ENCODE data around the gene CDC42SE2. TPM values are rescaled to one million over a fixed set of nuclear protein-coding genes. Genes with fewer than 3 reads are reported as not detected.

The CDC42SE2 gene
- total RNA-seq, 1 experiment from 2014 or later: 23.2 TPM

DNA sequence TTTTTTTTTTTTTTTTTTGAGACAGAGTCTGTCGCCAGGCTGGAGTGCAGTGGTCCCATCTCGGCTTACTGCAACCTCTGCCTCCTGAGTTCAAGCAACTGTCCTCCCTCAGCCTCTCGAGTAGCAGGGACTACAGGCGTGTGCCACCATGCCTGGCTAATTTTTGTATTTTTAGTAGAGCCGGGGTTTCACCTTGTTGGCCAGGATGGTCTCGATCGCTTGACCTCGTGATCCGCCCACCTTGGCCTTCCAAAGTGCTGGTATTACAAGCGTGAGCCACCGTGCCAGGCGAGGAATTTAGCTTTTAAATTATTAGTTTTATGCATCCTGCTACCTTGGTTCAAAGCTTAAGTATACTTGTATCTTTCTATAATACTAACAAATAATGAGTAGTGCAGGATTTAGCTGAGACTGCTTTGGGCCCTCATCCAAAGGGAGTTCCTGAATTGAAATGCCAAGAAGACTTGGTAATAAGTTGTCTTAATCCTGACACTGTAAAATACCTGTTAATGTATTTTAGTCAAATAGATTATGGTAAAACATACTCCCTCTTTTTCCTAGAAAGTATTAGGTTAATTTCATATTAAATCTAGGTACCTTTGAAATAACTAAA is 5.0 kb downstream of the CDC42SE2 start:
- DNase-seq: no peak
- Histone ChIP-seq H4K5ac (ENCODE audit: insufficient read length, low read depth, low read length) (no peak overlapping the region), H3K4me1 (ENCODE audit: insufficient read depth, low read length) (no peaks in the 10 kb centered on the region), H3K56ac (ENCODE audit: insufficient read length, low read depth, low read length) (no peak overlapping the region), H3K27me3 (ENCODE audit: insufficient read depth, low read length) (no peaks in the 10 kb centered on the region), H3T11ph (ENCODE audit: low read length) (no peak overlapping the region), H3K18ac (ENCODE audit: insufficient read length, low read depth, low read length) (no peak overlapping the region), H3K4ac (ENCODE audit: low read depth, low read length) (no peak overlapping the region), H3K27ac (ENCODE audit: insufficient read length, low read depth, low read length) (no peak overlapping the region), H2AFZ (ENCODE audit: low read length) (no peak overlapping the region), H3K23ac (ENCODE audit: insufficient read length, low read depth, low read length) (no peak overlapping the region), H2BK5ac (ENCODE audit: insufficient read length, low read length) (no peak overlapping the region), H2BK20ac (ENCODE audit: low read depth, low read length, poor library complexity, severe bottlenecking) (no peak overlapping the region), H3K9me3 (ENCODE audit: control insufficient read depth, low read depth, low read length) (no peaks in the 10 kb centered on the region), H3K79me1 (ENCODE audit: insufficient read depth, low read depth, low read length, poor library complexity, severe bottlenecking) (no peaks in the 10 kb centered on the region), H2BK15ac (ENCODE audit: low read depth, low read length) (no peak overlapping the region), H2BK120ac (ENCODE audit: low read depth, low read length, poor library complexity, severe bottlenecking) (no peak overlapping the region), H3K9ac (ENCODE audit: extremely low read depth, insufficient read length, low read length) (no peak overlapping the region), H3K14ac (ENCODE audit: insufficient read depth, low read length) (no peak overlapping the region), H3K79me2 (ENCODE audit: insufficient read depth, low read length) (peaks cover 2% of the 10 kb centered on the region; the same call in 1 of the 2 replicates), H3K23me2 (ENCODE audit: insufficient read length, low read depth, low read length, poor library complexity, severe bottlenecking) (no peaks in the 10 kb centered on the region), H4K8ac (replicated peaks; ENCODE audit: insufficient read length, low read depth, low read length) (no peak overlapping the region), H3K4me2 (ENCODE audit: insufficient read depth, insufficient read length, low read length) (no peak overlapping the region), H2AK5ac (ENCODE audit: insufficient read length, low read length) (no peak overlapping the region), H2BK12ac (ENCODE audit: insufficient read length, low read depth, low read length) (no peak overlapping the region), H4K91ac (ENCODE audit: insufficient read length, low read depth, low read length) (no peak overlapping the region), H4K20me1 (ENCODE audit: control insufficient read depth, insufficient read depth, insufficient read length) (no peaks in the 10 kb centered on the region)
- H3K36me3 Mint-ChIP-seq (ENCODE audit: insufficient read depth in 1 of 3, low read depth in 3 of 3): peaks cover 2 to 4% (median 2%) of the 10 kb centered on the region in 3 experiments; a peak in 5 of 7 replicates
- peaks cover 0 to 3% of the 10 kb centered on the region in 2 experiments; a peak in 3 of 5 replicates for H3K9me3 Mint-ChIP-seq
- no CpG with 5 or more reads among the region's 12 CpGs for WGBS (ENCODE audit: extremely low coverage, insufficient read length, low lambda C conversion rate)
- H3K27ac Mint-ChIP-seq: no peak overlapping the region
- no peaks in the 10 kb centered on the region for H3K27me3 Mint-ChIP-seq (ENCODE audit: low read depth)
- H3K4me1 Mint-ChIP-seq: peaks cover 18 to 27% of the 10 kb centered on the region in 2 experiments
- TF ChIP-seq, protein P1, sequence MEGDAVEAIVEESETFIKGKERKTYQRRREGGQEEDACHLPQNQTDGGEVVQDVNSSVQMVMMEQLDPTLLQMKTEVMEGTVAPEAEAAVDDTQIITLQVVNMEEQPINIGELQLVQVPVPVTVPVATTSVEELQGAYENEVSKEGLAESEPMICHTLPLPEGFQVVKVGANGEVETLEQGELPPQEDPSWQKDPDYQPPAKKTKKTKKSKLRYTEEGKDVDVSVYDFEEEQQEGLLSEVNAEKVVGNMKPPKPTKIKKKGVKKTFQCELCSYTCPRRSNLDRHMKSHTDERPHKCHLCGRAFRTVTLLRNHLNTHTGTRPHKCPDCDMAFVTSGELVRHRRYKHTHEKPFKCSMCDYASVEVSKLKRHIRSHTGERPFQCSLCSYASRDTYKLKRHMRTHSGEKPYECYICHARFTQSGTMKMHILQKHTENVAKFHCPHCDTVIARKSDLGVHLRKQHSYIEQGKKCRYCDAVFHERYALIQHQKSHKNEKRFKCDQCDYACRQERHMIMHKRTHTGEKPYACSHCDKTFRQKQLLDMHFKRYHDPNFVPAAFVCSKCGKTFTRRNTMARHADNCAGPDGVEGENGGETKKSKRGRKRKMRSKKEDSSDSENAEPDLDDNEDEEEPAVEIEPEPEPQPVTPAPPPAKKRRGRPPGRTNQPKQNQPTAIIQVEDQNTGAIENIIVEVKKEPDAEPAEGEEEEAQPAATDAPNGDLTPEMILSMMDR (conservative IDR thresholded peaks at IDR 0.05): no peak
- H3K4me3 Mint-ChIP-seq: no peak overlapping the region
